HG03565 (cell line): ENCODE data around the gene AS3MT.
"Not testable (repeated sequence)": the region's sequence is repeated elsewhere in the genome, so short reads cannot be mapped to it uniquely, and the experiment has no call there.

Source experiments
- ATAC-seq: cut with Tn5 transposase; IDR thresholded peaks from one replicate; pipeline ENCODE4 v1.9.1; 2021; ENCODE audit warnings: mild to moderate bottlenecking, moderate library complexity; ENCODE audit not compliant: unreplicated experiment

AS3MT gene, protein sequence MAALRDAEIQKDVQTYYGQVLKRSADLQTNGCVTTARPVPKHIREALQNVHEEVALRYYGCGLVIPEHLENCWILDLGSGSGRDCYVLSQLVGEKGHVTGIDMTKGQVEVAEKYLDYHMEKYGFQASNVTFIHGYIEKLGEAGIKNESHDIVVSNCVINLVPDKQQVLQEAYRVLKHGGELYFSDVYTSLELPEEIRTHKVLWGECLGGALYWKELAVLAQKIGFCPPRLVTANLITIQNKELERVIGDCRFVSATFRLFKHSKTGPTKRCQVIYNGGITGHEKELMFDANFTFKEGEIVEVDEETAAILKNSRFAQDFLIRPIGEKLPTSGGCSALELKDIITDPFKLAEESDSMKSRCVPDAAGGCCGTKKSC

GRCh38 chr10:102869258-102870198 is at the start of gene AS3MT:
TSS of gene AS3MT (plus strand) at chr10:102869470. CDS start at chr10:102869593, 123 bp downstream.
- ATAC-seq, result no peak

DNA sequence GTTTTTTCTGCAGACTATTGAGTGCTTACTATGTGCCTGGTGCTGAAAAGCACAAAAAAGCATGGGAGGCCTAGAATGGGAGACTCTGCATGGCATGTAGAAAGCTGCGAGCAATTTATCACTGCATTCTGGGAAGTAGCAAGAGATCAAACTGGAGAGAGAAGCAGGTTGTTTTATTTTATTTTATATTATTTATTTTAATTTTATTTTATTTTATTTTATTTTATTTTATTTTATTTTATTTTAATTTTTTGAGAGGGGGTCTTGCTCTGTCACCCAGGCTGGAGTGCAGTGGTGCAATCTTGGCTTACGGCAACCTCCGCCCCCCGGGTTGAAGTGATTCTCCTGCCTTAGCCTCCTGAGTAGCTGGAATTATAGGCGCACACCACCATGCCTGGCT is 49.3 kb upstream of the AS3MT start:
- ATAC-seq, result not testable (repeated sequence)

- no peak for ATAC-seq
Observed at GRCh38 chr10:102822222-102822621, 47.0 kb upstream of the AS3MT start.

DNA sequence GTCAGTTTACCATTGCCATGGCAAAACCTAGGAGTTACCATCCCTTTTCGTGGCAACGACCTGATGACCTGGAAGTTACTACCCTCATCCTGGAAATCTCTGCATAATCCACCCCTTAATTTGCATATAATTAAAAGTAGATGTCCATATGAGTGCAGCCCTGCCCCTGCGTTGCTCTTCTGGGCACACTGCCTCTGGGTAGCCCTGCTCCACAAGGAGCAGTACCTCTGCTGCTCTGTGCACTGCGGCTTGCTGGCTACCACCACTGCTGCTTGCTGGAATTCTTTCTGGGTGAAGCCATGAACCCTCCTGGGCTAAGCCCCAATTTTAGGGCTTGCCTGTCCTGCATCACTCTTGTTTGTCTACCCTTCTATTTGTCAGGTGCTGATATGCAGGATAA is 44.6 kb upstream of the AS3MT start:
- no peak for ATAC-seq

GRCh38 chr10:102826148-102826796 is 43.0 kb upstream of the AS3MT start:
- ATAC-seq, result no peak

DNA sequence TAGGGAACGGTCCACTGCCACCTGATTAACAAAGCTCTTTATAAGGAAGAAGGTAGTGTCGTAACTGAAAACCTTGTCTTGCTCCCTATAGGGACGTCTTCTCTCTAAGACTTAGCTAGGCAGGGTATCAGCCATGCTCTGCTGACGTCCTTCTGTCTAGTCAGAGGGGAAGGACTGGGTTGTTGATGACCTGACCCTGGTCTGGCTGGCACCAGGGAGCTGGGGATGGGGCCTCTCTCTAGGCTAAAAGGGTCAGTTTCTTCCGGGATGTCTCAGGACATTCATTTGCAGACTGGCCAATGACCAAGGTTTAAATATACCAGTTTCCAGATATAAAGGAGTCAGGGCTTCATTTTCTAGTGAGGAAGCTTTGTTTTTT is 41.7 kb upstream of the AS3MT start:
- no peak for ATAC-seq

GRCh38 chr10:102831322-102832071 is 37.8 kb upstream of the AS3MT start:
- ATAC-seq, result no peak

DNA sequence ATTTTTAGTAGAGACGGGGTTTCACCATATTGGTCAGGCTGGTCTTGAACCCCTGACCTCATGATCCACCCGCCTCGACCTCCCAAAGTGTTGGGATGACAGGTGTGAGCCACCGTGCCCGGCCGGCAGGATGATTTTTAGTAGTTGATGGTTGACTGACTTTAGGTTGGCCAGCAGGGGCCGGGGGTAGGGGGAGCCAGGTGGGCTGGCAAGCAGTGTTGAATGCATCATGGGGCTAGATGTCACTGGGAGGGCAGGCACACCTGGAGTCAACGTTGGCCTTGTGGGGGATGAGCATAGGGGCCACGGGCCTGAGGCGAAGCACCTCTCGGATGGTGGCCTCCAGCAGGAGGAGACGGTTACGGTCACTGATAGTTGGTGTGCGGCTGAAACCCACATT is 37.0 kb upstream of the AS3MT start:
- no peak for ATAC-seq

DNA sequence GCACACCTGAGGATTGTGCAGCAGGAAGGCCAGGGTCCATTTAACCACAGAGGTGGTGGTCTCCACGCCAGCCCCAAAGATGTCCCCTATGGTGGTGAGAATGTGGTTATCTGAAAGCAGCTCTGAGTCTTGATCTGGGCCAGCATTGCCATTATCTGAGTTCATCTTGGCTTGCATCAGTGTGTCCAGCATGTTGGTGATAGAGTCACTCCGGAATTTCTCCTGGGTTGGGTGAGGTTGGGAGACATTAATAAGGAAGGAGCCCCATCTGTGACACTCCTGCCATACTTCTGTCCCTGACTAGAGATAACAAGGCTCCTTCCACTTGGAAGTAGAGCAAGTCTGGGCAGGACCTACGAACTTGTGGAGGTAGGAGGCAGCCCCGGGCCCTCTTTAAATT is 36.3 kb upstream of the AS3MT start:
- ATAC-seq, result no peak

DNA sequence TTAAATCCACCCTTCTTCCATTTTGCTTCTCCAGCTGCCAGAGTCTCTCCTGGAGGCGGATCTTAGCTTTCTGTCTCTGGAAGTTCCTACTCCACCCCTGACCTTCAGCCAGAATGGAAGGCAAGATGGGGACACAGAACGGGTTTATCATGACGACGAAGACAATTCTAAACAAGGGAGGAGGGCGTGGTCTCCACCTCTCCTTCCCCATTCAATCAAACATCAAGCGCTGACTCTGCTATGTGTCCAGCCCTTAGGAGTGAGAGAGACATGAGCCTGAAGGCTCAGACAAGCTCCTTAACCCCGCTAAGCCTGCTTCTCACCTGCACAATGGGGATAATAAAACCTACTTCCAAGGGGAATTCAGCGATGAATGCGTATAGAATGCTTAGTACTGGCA is 35.1 kb upstream of the AS3MT start:
- no peak for ATAC-seq

DNA sequence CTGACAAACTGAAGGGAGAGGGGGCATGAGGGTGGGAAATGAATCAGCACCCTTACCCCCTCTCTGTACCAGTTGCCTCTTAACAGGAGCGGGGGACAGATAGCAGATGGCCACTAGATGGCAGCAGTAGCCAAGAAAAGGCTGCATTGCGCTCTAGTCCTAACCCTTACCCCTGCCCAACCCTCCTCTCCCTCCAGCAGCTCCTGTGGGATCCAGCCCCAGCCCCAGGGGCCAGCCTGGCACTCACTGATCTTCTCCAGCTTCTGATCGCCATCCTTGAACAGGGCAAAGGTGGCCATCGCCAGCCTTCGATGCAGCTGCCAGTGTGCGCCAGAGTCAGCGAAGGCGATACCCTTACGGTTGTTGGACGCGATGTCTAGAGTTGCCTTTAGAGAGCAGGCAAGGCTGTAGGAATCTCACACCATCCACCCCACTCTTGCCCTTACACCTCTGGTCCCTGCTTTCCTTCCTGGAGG is 34.2 kb upstream of the AS3MT start:
- ATAC-seq, result no peak

DNA sequence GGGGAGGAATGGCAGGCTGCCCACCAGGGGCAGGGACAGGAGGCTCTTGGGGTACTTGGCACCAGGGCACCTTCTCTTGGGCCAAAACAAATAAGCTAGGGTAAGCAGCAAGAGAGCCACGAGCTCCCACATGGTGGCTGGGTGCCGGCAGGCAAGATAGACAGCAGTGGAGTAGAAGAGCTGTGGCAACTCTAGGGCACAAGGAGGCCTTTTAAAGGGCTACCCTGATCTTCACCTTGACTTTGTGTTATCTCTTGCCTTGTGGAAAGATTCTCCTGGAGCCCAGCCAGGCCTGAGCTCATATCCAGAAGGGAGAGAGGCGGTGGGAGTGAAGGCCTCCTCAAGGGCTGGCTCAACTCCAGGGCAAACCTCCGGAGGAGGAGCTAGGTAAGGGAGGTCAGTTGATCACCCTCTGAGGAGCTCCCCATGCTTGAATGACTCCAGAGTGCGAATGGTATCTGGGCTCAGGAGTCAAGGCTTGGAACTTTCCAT is 32.0 kb upstream of the AS3MT start, which contains the start of gene CYP17A1:
Gene CYP17A1 (minus strand): TSS at position 184 of the 492 bp plus-strand sequence. CDS start 52 bp downstream, at position 132.
- ATAC-seq, result no peak

DNA sequence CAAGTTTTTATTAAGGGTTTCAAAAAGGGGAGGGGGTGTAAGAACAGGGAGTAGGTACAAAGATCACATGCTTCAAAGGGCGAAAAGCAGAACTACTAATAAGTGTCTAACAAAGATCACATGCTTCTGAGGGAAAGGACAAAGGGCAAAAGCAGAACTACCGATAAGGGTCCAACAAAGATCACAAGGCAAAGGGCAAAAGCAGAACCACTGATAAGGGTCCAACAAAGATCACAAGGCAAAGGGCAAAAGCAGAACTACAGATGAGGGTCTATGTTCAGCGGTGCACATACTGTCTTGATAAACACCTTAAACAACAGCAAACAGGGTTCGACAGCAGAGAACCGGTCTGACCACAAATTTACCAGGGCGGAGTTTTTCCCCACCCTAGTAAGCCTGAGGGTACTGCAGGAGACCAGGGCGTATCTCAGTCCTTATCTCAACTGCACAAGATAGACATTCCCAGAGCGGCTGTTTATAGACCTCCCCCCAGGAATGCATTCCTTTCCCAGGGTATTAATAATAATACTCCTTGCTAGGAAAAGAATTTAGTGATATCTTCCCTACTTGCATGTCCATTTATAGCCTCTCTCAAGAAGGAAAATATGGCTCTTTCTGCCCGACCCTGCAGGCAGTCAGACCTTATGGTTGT is 30.9 kb upstream of the AS3MT start:
- ATAC-seq, result not testable (repeated sequence)

- no peak for ATAC-seq
Observed at GRCh38 chr10:102841827-102842345, 27.4 kb upstream of the AS3MT start.

DNA sequence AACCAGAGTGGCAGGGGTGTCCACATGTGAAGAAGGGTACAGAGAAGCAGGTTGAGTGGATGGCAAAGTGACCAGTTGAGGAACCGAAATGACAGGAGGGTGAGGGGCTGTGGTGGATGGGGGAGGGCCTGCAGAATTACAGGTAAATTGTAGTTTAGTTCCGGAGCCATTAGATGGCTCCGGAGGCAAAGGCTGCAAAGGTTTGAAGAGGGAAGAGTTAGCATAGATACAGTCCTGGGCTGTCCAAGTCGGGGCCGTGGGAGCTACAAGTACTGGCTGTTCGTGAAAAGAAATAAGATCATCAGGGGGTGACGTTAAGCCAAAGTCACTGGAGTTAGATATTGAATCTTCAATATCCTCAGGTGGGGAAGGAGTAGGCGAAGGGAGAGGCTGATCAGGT is 26.1 kb upstream of the AS3MT start:
- ATAC-seq, result not testable (repeated sequence)

DNA sequence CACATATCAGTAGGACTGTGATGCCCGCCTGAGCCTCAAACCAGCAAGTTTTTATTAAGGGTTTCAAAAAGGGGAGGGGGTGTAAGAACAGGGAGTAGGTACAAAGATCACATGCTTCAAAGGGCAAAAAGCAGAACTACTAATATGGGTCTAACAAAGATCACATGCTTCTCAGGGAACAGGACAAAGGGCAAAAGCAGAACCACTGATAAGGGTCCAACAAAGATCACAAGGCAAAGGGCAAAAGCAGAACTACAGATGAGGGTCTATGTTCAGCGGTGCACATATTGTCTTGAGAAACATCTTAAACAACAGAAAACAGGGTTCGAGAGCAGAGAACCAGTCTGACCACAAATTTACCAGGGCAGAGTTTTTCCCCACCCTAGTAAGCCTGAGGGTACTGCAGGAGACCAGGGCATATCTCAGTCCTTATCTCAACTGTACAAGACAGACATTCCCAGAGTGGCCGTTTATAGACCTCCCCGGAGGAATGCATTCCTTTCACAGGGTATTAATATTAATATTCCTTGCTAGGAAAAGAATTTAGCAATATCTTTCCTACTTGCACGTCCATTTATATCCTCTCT is 25.0 kb upstream of the AS3MT start:
- not testable (repeated sequence) for ATAC-seq

GRCh38 chr10:102845352-102845902 is 23.8 kb upstream of the AS3MT start:
- no peak for ATAC-seq

- ATAC-seq, result no peak
Observed at GRCh38 chr10:102850025-102850518, 19.2 kb upstream of the AS3MT start.

- ATAC-seq, result not testable (repeated sequence)
Observed at GRCh38 chr10:102853237-102853636, 16.0 kb upstream of the AS3MT start.
